ENCODE measurements around the gene CADPS2.

Gene CADPS2

GRCh38 chr7:122453432-122453831 lies 432.8 kb downstream of the CADPS2 start:
- no peak for DNase-seq (ENCODE audit: low spot score)

GRCh38 chr7:122448893-122449589 lies 437.2 kb downstream of the CADPS2 start:
- no peak for DNase-seq (ENCODE audit: low spot score)

- no peak for DNase-seq (ENCODE audit: low spot score)
These were observed 443.3 kb downstream of the CADPS2 start for GRCh38 chr7:122442929-122443328.

GRCh38 chr7:122438492-122438891 lies 447.8 kb downstream of the CADPS2 start:
- DNase-seq (ENCODE audit: low spot score) = no peak

GRCh38 chr7:122438006-122438405 lies 448.3 kb downstream of the CADPS2 start:
- no peak for DNase-seq (ENCODE audit: low spot score)

- DNase-seq (ENCODE audit: low spot score) = no peak
These were observed 452.5 kb downstream of the CADPS2 start for GRCh38 chr7:122433765-122434164.

- no peak for DNase-seq (ENCODE audit: low spot score)
These were observed 455.6 kb downstream of the CADPS2 start for GRCh38 chr7:122430710-122431109.

GRCh38 chr7:122429926-122430325 lies 456.3 kb downstream of the CADPS2 start:
- no peak for DNase-seq (ENCODE audit: low spot score)

GRCh38 chr7:122425731-122426130 lies 460.5 kb downstream of the CADPS2 start:
- no peak for DNase-seq (ENCODE audit: low spot score)

- no peak for DNase-seq (ENCODE audit: low spot score)
These were observed 462.7 kb downstream of the CADPS2 start for GRCh38 chr7:122423591-122423990.

GRCh38 chr7:122416336-122416735 lies 469.9 kb downstream of the CADPS2 start:
- no peak for DNase-seq (ENCODE audit: low spot score)

GRCh38 chr7:122415510-122415909 lies 470.8 kb downstream of the CADPS2 start:
- DNase-seq (ENCODE audit: low spot score) = no peak

GRCh38 chr7:122413339-122413738 lies 472.9 kb downstream of the CADPS2 start:
- DNase-seq (ENCODE audit: low spot score) = no peak

- DNase-seq (ENCODE audit: low spot score) = no peak
These were observed 473.4 kb downstream of the CADPS2 start for GRCh38 chr7:122412883-122413282.

GRCh38 chr7:122412441-122412840 lies 473.8 kb downstream of the CADPS2 start:
- no peak for DNase-seq (ENCODE audit: low spot score)

- no peak for DNase-seq (ENCODE audit: low spot score)
These were observed 479.1 kb downstream of the CADPS2 start for GRCh38 chr7:122407195-122407594.

GRCh38 chr7:122403113-122403512 lies 483.1 kb downstream of the CADPS2 start:
- no peak for DNase-seq (ENCODE audit: low spot score)

- no peak for DNase-seq (ENCODE audit: low spot score)
These were observed 484.0 kb downstream of the CADPS2 start for GRCh38 chr7:122402235-122402634.

- no peak for DNase-seq (ENCODE audit: low spot score)
These were observed 488.9 kb downstream of the CADPS2 start for GRCh38 chr7:122397381-122397780.

GRCh38 chr7:122394512-122394911 lies 491.7 kb downstream of the CADPS2 start:
- DNase-seq (ENCODE audit: low spot score) = no peak

GRCh38 chr7:122384528-122384927 lies 501.7 kb downstream of the CADPS2 start:
- no peak for DNase-seq (ENCODE audit: low spot score)

- no peak for DNase-seq (ENCODE audit: low spot score)
These were observed 502.3 kb downstream of the CADPS2 start for GRCh38 chr7:122383934-122384333.

GRCh38 chr7:122380992-122381391 lies 505.3 kb downstream of the CADPS2 start:
- no peak for DNase-seq (ENCODE audit: low spot score)

GRCh38 chr7:122379491-122379890 lies 506.8 kb downstream of the CADPS2 start:
- DNase-seq (ENCODE audit: low spot score) = no peak
